ENCODE results near the gene PLA2G4F.

DNA sequence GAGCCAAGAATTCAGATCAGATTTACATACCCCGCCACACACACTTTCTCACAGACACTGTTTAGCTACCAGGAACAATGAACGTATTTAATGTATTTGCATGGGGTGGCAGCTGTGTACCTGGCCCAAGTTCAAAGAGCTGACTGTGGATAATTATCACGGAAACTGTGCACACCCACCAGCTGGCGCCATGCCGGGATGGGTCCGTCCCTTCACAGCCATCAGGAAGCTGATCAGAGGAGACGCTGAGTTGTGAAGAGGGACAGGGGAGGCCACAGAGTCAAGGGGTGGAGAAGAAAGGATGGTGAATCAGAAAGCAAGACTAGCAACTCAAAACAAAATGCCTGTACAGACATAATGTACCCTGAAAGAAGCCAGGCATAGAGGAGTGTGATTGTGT, 49.0 kb downstream of the PLA2G4F start:
- TF ChIP-seq POLR2A (IDR thresholded peaks at IDR 0.05; ENCODE audit: low read length): no peak
- no peak for TF ChIP-seq GATA1 (IDR thresholded peaks at IDR 0.05; ENCODE audit: low read depth, low read length)
